GM10266 (cell line): ENCODE measurements around the gene MRPL19.
A peak's percentile ranks its signal among the peaks of the same experiment; 100 is the strongest.

Experiments
- DNase-seq: peaks from one replicate; pipeline ENCODE4 v3.0.0; 2012; ENCODE audit errors: extremely low spot score
- CTCF ChIP-seq: IDR thresholded peaks from 2 replicates; pipeline ENCODE4 v1.5.1; 2012; ENCODE audit warnings: mild to moderate bottlenecking, low read depth; ENCODE audit not compliant: control insufficient read depth, insufficient read depth; ENCODE audit errors: missing control alignments

The MRPL19 gene

GRCh38 chr2:75632091-75632701 lies 14.4 kb upstream of the MRPL19 start:
- TF ChIP-seq CTCF, result no peak
- no peak for DNase-seq

DNA sequence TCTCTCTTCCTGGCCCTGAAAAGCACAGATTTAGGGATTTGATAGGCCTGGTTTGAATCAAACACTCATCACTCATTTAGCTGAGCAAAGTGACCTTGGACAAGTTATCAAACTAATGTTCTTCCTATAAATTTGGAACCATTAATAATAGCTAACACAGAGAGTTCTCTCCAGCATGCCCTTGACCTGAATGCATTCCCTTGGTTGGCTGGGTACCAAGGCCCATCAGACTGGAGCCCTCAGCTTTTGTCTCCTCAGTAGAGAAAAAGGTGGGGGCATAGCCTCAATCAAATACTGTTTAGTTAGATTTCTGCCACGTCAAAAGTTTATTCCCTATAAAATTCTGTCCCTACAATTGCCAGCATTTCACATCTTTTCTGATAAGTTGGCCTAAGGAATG lies 13.8 kb upstream of the MRPL19 start:
- no peak for DNase-seq
- TF ChIP-seq CTCF, result no peak

- TF ChIP-seq CTCF, result no peak
- DNase-seq, result no peak
Observed at GRCh38 chr2:75633620-75634019, 13.0 kb upstream of the MRPL19 start.

DNA sequence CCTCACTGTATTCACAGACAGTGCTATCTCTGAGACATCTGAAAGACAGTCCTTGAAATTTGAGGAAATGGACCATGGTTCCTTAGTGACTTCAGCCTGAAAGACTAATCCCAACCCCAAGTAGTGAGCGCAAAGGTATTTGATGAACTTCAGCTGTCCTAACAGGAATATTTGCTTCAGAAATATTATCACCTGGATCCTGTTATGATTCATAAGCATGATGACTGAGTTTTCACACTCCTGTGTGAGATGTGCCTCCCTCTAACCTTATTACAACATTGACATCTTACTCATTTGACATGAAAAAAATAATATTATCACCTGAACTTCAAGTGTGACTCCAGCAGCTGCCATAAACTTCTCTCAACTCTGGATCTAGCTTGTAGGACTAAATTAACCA lies 11.6 kb upstream of the MRPL19 start:
- no peak for DNase-seq
- TF ChIP-seq CTCF, result no peak

GRCh38 chr2:75637568-75637967 lies 9.0 kb upstream of the MRPL19 start:
- DNase-seq, result no peak
- TF ChIP-seq CTCF, result no peak

DNA sequence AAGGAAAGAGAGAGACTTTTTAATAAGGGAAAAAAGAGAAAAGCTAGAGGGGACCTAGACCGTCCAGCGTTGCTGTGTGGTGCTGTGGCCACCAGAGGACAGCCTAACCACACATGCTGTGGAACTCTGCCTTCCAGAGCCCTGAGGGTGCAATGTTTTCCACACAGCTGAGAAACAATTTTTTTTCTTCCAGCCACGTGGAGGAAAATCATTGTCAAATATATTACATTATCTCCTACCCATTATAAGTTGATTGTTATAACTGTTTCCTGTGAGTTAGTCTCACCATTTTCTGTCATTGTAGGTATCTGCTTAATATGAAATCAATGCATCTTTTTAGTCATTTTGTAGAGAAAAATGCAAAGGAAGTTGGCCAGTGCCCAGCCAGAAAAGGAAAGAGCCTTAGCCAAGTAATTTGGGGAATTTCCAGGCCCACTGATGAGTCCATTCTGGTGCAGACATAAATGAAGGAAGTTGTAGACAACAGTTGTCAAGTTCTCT lies 5.9 kb upstream of the MRPL19 start:
- DNase-seq, result peak; percentile 58
- TF ChIP-seq CTCF, result peak; percentile 95

GRCh38 chr2:75641587-75641986 lies 5.0 kb upstream of the MRPL19 start:
- DNase-seq, result no peak
- no peak for TF ChIP-seq CTCF
